ENCODE data around the gene RSRC1.
"Not testable (repeated sequence)": the region's sequence is repeated elsewhere in the genome, so short reads cannot be mapped to it uniquely, and the experiment has no call there.

RSRC1 gene

GRCh38 chr3:158337110-158337509 is 227.2 kb downstream of the RSRC1 start:
- TF ChIP-seq, protein P1, sequence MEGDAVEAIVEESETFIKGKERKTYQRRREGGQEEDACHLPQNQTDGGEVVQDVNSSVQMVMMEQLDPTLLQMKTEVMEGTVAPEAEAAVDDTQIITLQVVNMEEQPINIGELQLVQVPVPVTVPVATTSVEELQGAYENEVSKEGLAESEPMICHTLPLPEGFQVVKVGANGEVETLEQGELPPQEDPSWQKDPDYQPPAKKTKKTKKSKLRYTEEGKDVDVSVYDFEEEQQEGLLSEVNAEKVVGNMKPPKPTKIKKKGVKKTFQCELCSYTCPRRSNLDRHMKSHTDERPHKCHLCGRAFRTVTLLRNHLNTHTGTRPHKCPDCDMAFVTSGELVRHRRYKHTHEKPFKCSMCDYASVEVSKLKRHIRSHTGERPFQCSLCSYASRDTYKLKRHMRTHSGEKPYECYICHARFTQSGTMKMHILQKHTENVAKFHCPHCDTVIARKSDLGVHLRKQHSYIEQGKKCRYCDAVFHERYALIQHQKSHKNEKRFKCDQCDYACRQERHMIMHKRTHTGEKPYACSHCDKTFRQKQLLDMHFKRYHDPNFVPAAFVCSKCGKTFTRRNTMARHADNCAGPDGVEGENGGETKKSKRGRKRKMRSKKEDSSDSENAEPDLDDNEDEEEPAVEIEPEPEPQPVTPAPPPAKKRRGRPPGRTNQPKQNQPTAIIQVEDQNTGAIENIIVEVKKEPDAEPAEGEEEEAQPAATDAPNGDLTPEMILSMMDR (IDR thresholded peaks at IDR 0.05; ENCODE audit: borderline replicate concordance, extremely low read depth, low read length, poor library complexity, severe bottlenecking) = no peak
- TF ChIP-seq EZH2 (IDR thresholded peaks at IDR 0.05; ENCODE audit: borderline replicate concordance, low read depth, low read length, severe bottlenecking) = no peak
- Histone ChIP-seq H4K20me1 (ENCODE audit: insufficient read depth, low read length) (no peaks in the 10 kb centered on the region), H3K9me3 (ENCODE audit: insufficient read depth, low read length, severe bottlenecking) (peaks cover 2% of the 10 kb centered on the region), H3K4me2 (ENCODE audit: insufficient read depth, low read length) (no peak overlapping the region), H3K36me3 (ENCODE audit: insufficient read depth, low read length) (peaks cover 6% of the 10 kb centered on the region), H3K9ac (ENCODE audit: low read depth, low read length) (no peak overlapping the region), H3K79me2 (ENCODE audit: insufficient read depth, low read length) (no peaks in the 10 kb centered on the region), H3K27me3 (ENCODE audit: insufficient read depth, low read length, poor library complexity) (no peaks in the 10 kb centered on the region), H2AFZ (ENCODE audit: low read depth, low read length) (no peak overlapping the region), H3K27ac (ENCODE audit: low read length) (no peak overlapping the region), H3K4me1 (ENCODE audit: insufficient read depth, low read length) (no peaks in the 10 kb centered on the region), H3K4me3 (ENCODE audit: low read depth in 1 of 2, low read length in 2 of 2) (no peak overlapping the region)
- no peak for ATAC-seq (ENCODE audit: insufficient read depth, low read depth)
- no peak for DNase-seq

GRCh38 chr3:158339638-158340037 is 229.7 kb downstream of the RSRC1 start:
- Histone ChIP-seq H3K27ac (ENCODE audit: low read length) (no peak overlapping the region), H3K4me2 (ENCODE audit: insufficient read depth, low read length) (no peak overlapping the region), H3K4me1 (ENCODE audit: insufficient read depth, low read length) (no peaks in the 10 kb centered on the region), H3K36me3 (ENCODE audit: insufficient read depth, low read length) (peaks cover 6% of the 10 kb centered on the region), H3K79me2 (ENCODE audit: insufficient read depth, low read length) (no peaks in the 10 kb centered on the region), H3K9me3 (ENCODE audit: insufficient read depth, low read length, severe bottlenecking) (peaks cover 2% of the 10 kb centered on the region), H3K9ac (ENCODE audit: low read depth, low read length) (no peak overlapping the region), H3K4me3 (ENCODE audit: low read depth in 1 of 2, low read length in 2 of 2) (no peak overlapping the region), H2AFZ (ENCODE audit: low read depth, low read length) (no peak overlapping the region), H3K27me3 (ENCODE audit: insufficient read depth, low read length, poor library complexity) (no peaks in the 10 kb centered on the region), H4K20me1 (ENCODE audit: insufficient read depth, low read length) (no peaks in the 10 kb centered on the region)
- TF ChIP-seq EZH2 (IDR thresholded peaks at IDR 0.05; ENCODE audit: borderline replicate concordance, low read depth, low read length, severe bottlenecking) = no peak
- TF ChIP-seq, protein P1 (IDR thresholded peaks at IDR 0.05; ENCODE audit: borderline replicate concordance, extremely low read depth, low read length, poor library complexity, severe bottlenecking) = no peak
- ATAC-seq (ENCODE audit: insufficient read depth, low read depth) (no peak), DNase-seq (no peak)

DNA sequence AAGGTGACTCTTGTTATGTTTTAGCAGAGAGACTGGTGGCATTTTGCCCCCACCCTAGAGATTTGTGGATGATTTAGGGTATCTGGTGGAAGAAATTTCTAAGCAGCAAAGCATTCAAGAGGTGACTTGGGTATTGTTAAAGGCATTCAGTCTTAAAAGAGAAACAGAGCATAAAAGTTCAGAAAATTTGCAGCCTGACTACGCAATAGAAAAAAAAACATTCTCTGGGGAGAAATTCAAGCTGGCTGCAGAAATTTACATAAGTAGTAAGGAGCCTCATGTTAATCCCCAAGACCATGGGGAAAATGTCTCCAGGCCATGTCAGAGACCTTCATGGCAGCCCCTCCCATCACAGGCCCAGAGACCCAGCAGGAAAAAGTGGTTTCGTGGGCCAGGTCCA is 231.1 kb downstream of the RSRC1 start:
- H3K27me3 ChIP-seq (ENCODE audit: insufficient read depth, low read length, poor library complexity); ATAC-seq (ENCODE audit: insufficient read depth, low read depth); H3K9me3 ChIP-seq (ENCODE audit: insufficient read depth, low read length, severe bottlenecking): not testable (repeated sequence)

DNA sequence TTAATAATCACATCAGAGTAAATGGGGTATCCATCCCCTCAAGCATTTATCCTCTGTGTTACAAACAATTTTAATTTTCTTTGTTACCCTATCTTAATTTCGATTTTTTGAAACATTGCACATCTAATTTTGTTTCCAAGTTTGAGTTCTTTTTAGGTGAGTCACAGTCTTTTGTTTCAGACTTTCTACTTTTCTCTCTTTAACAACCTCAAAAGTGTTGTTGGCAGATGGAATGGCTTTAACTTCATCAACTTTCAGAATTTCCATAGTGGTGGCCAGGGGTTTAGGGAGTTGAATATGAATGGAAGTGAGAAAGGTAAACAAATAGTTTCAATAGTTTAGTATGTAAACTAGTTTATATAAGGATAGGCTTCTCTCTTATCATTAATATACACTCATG is 238.1 kb downstream of the RSRC1 start:
- TF ChIP-seq, protein P1 (IDR thresholded peaks at IDR 0.05; ENCODE audit: borderline replicate concordance, extremely low read depth, low read length, poor library complexity, severe bottlenecking) = no peak
- no peak for TF ChIP-seq EZH2 (IDR thresholded peaks at IDR 0.05; ENCODE audit: borderline replicate concordance, low read depth, low read length, severe bottlenecking)
- ATAC-seq (ENCODE audit: insufficient read depth, low read depth) (no peak), DNase-seq (no peak)
- no peak overlapping the region for H2AFZ ChIP-seq (ENCODE audit: low read depth, low read length)
- no peaks in the 10 kb centered on the region for H3K27me3 ChIP-seq (ENCODE audit: insufficient read depth, low read length, poor library complexity)
- no peaks in the 10 kb centered on the region for H3K79me2 ChIP-seq (ENCODE audit: insufficient read depth, low read length)
- H3K4me2 ChIP-seq (ENCODE audit: insufficient read depth, low read length) = no peak overlapping the region
- no peaks in the 10 kb centered on the region for H3K9me3 ChIP-seq (ENCODE audit: insufficient read depth, low read length, severe bottlenecking)
- H3K36me3 ChIP-seq (ENCODE audit: insufficient read depth, low read length) = no peaks in the 10 kb centered on the region
- H4K20me1 ChIP-seq (ENCODE audit: insufficient read depth, low read length) = no peaks in the 10 kb centered on the region
- no peak overlapping the region for H3K4me3 ChIP-seq (ENCODE audit: low read depth in 1 of 2, low read length in 2 of 2)
- no peak overlapping the region for H3K27ac ChIP-seq (ENCODE audit: low read length)
- no peak overlapping the region for H3K9ac ChIP-seq (ENCODE audit: low read depth, low read length)
- peaks cover 6% of the 10 kb centered on the region; the same call in 1 of the 2 replicates for H3K4me1 ChIP-seq (ENCODE audit: insufficient read depth, low read length)

More for the DNA sequence above, 231.1 kb downstream of the RSRC1 start:
- not testable (repeated sequence) for DNase-seq; H4K20me1 ChIP-seq (ENCODE audit: insufficient read depth, low read length); H3K36me3 ChIP-seq (ENCODE audit: insufficient read depth, low read length); H3K4me1 ChIP-seq (ENCODE audit: insufficient read depth, low read length); H3K4me2 ChIP-seq (ENCODE audit: insufficient read depth, low read length); H3K27ac ChIP-seq (ENCODE audit: low read length); H2AFZ ChIP-seq (ENCODE audit: low read depth, low read length); H3K79me2 ChIP-seq (ENCODE audit: insufficient read depth, low read length); H3K9ac ChIP-seq (ENCODE audit: low read depth, low read length); H3K4me3 ChIP-seq (ENCODE audit: low read depth in 1 of 2, low read length in 2 of 2)
